ENCODE results near the gene TXLNB. TPM values are rescaled to one million over a fixed set of nuclear protein-coding genes. Genes with fewer than 3 reads are reported as not detected.
A peak's percentile ranks its signal among the peaks of the same experiment; 100 is the strongest.

The TXLNB gene
- total RNA-seq, 2 experiments from 2014 or later, result 0.17 to 0.19 TPM

- H3K9me3 ChIP-seq (ENCODE audit: control insufficient read depth in 1 of 2, insufficient read depth in 1 of 2, low read length in 2 of 2), result no peaks in the 10 kb centered on the region
- intact Hi-C loops (cut with DNase I, micrococcal nuclease), result no loop called here
Observed at GRCh38 chr6:139330306-139330705, 38.5 kb upstream of the TXLNB start.

GRCh38 chr6:139329224-139329623 is 37.4 kb upstream of the TXLNB start:
- no peaks in the 10 kb centered on the region for H3K9me3 Mint-ChIP-seq

More at GRCh38 chr6:139330306-139330705, 38.5 kb upstream of the TXLNB start:
- Mint-ChIP-seq H3K4me3 (no peak overlapping the region), H3K36me3 (ENCODE audit: low read depth) (no peaks in the 10 kb centered on the region), H3K9me3 (no peaks in the 10 kb centered on the region), H3K27ac (no peak overlapping the region), H3K4me1 (ENCODE audit: low read depth) (peaks cover 16% of the 10 kb centered on the region), H3K27me3 (no peaks in the 10 kb centered on the region)
- Histone ChIP-seq H3K27me3 (ENCODE audit: control insufficient read depth in 1 of 2, insufficient read depth in 2 of 2, low read length in 2 of 2) (no peaks in the 10 kb centered on the region), H3K27ac (ENCODE audit: low read depth in 1 of 2, low read length in 2 of 2) (no peak overlapping the region), H3K4me3 (ENCODE audit: low read length) (no peak overlapping the region), H3K36me3 (ENCODE audit: insufficient read depth, low read length) (no peaks in the 10 kb centered on the region), H3K4me1 (ENCODE audit: insufficient read depth, low read length) (peaks cover 5% of the 10 kb centered on the region)
- CTCF ChIA-PET, result no interaction called here
- TF ChIP-seq CTCF (IDR thresholded peaks at IDR 0.05), result no peak
- DNase-seq (no peak), ATAC-seq (ENCODE audit: poor library complexity) (no peak)
- POLR2A ChIA-PET, result interaction anchor here (0.8 to 1.3 kb wide), 2 partner anchors 39 to 44 kb away, joined by 3 to 5 read pairs; partner anchors contain the start of genes CITED2 and TXLNB

GRCh38 chr6:139327038-139327437 is 35.2 kb upstream of the TXLNB start:
- H3K9me3 Mint-ChIP-seq, result peaks cover 3% of the 10 kb centered on the region
- Histone ChIP-seq H3K4me1 (ENCODE audit: insufficient read depth, low read length) (peaks cover 30% of the 10 kb centered on the region), H3K9me3 (ENCODE audit: control insufficient read depth in 1 of 2, insufficient read depth in 1 of 2, low read length in 2 of 2) (no peaks in the 10 kb centered on the region), H3K27ac (ENCODE audit: low read depth in 1 of 2, low read length in 2 of 2) (no peak overlapping the region), H3K27me3 (ENCODE audit: control insufficient read depth in 1 of 2, insufficient read depth in 2 of 2, low read length in 2 of 2) (no peaks in the 10 kb centered on the region), H3K36me3 (ENCODE audit: insufficient read depth, low read length) (no peaks in the 10 kb centered on the region), H3K4me3 (ENCODE audit: low read length) (no peak overlapping the region)
- intact Hi-C loops (cut with DNase I, micrococcal nuclease), result loop anchor here in 1 of 2 experiments (5.0 kb wide), 2 partner anchors 35 to 40 kb away; no protein-coding TSS in a partner anchor
- ATAC-seq (ENCODE audit: poor library complexity), result no peak
- ChIA-PET POLR2A (interaction anchor here (1.3 kb wide), 1 partner anchor 35 kb away, joined by 3 read pairs; the partner anchor contains the start of gene TXLNB), CTCF (interaction anchor here (0.6 kb wide), 1 partner anchor 19 kb away, joined by 5 read pairs; no protein-coding TSS in a partner anchor)
- no peaks in the 10 kb centered on the region for H3K27me3 Mint-ChIP-seq
- TF ChIP-seq CTCF (IDR thresholded peaks at IDR 0.05), result no peak
- peaks cover 5% of the 10 kb centered on the region for H3K36me3 Mint-ChIP-seq (ENCODE audit: low read depth)
- DNase-seq, result no peak
- peak overlapping the region; percentile 42 for H3K27ac Mint-ChIP-seq
- no peak overlapping the region for H3K4me3 Mint-ChIP-seq
- peaks cover 41% of the 10 kb centered on the region for H3K4me1 Mint-ChIP-seq (ENCODE audit: low read depth)

More at GRCh38 chr6:139329224-139329623, 37.4 kb upstream of the TXLNB start:
- ChIA-PET CTCF (no interaction called here), POLR2A (interaction anchor here (1.0 to 1.3 kb wide), 2 partner anchors 13 to 45 kb away, joined by 5 to 7 read pairs; partner anchors contain the start of gene CITED2)
- intact Hi-C loops (cut with DNase I, micrococcal nuclease), result loop anchor here in 1 of 2 experiments (5.0 kb wide), 2 partner anchors 33 to 42 kb away; no protein-coding TSS in a partner anchor
- no peak for ATAC-seq (ENCODE audit: poor library complexity)
- Mint-ChIP-seq H3K4me1 (ENCODE audit: low read depth) (peaks cover 19% of the 10 kb centered on the region), H3K36me3 (ENCODE audit: low read depth) (no peaks in the 10 kb centered on the region), H3K27ac (no peak overlapping the region), H3K4me3 (no peak overlapping the region), H3K27me3 (no peaks in the 10 kb centered on the region)
- no peak overlapping the region for H3K4me3 ChIP-seq (ENCODE audit: low read length)
- TF ChIP-seq CTCF (IDR thresholded peaks at IDR 0.05), result no peak
- no peak overlapping the region for H3K27ac ChIP-seq (ENCODE audit: low read depth in 1 of 2, low read length in 2 of 2)
- no peak for DNase-seq
- H3K27me3 ChIP-seq (ENCODE audit: control insufficient read depth in 1 of 2, insufficient read depth in 2 of 2, low read length in 2 of 2), result no peaks in the 10 kb centered on the region
- no peaks in the 10 kb centered on the region for H3K36me3 ChIP-seq (ENCODE audit: insufficient read depth, low read length)
- peaks cover 12% of the 10 kb centered on the region for H3K4me1 ChIP-seq (ENCODE audit: insufficient read depth, low read length)
- no peaks in the 10 kb centered on the region for H3K9me3 ChIP-seq (ENCODE audit: control insufficient read depth in 1 of 2, insufficient read depth in 1 of 2, low read length in 2 of 2)

Measured in CD4-positive, alpha-beta T cell (primary cell).